Keratinocyte (primary cell): ENCODE measurements around the gene GPX4.

Experiments used
- EZH2 ChIP-seq: IDR thresholded peaks from one replicate; pipeline ENCODE4 v1.6.1; 2012; ENCODE audit warnings: inconsistent platforms, mild to moderate bottlenecking, low read length, moderate library complexity
- TF ChIP-seq, protein P1 (sequence below), 3 experiments: IDR thresholded peaks in 1 of 3; conservative IDR thresholded peaks in 1 of 3; optimal IDR thresholded peaks in 1 of 3; 2 replicates in 2 of 3; 3 replicates in 1 of 3; pipeline versions ENCODE3 to v1.5.1; 2011; ENCODE audit warnings: low read length in 3 of 3, mild to moderate bottlenecking in 3 of 3, moderate library complexity in 2 of 3, control low read depth in 1 of 3, inconsistent platforms in 1 of 3; ENCODE audit not compliant: insufficient read depth in 2 of 3; ENCODE audit errors: extremely low read depth in 1 of 3

DNA sequence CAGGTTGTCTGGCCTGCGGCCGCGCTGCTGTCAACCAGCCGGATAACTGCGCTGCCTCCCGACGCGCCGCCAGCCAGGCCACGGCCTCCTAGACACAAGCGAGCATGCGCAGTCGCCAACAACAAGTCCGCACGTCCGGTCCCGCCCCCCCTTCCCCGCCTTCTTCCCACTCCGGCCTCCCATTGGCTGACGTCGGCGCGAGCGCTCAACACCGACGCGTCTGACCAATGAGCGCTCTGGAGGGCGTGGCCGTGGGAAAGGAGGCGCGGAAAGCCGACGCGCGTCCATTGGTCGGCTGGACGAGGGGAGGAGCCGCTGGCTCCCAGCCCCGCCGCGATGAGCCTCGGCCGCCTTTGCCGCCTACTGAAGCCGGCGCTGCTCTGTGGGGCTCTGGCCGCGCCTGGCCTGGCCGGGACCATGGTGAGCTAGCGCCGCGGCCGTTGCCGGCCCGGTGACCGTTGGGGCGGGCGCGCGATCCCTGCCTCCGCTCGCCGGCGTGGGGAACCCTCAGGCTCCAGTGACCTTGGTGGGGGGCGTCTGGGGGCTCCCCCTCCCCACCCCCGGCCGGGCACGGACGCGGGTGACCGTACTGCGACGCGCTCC, at the start of gene GPX4:
- TF ChIP-seq EZH2: no peak
- TF ChIP-seq, protein P1, sequence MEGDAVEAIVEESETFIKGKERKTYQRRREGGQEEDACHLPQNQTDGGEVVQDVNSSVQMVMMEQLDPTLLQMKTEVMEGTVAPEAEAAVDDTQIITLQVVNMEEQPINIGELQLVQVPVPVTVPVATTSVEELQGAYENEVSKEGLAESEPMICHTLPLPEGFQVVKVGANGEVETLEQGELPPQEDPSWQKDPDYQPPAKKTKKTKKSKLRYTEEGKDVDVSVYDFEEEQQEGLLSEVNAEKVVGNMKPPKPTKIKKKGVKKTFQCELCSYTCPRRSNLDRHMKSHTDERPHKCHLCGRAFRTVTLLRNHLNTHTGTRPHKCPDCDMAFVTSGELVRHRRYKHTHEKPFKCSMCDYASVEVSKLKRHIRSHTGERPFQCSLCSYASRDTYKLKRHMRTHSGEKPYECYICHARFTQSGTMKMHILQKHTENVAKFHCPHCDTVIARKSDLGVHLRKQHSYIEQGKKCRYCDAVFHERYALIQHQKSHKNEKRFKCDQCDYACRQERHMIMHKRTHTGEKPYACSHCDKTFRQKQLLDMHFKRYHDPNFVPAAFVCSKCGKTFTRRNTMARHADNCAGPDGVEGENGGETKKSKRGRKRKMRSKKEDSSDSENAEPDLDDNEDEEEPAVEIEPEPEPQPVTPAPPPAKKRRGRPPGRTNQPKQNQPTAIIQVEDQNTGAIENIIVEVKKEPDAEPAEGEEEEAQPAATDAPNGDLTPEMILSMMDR (optimal IDR thresholded peaks at IDR 0.05 in 1 of 3, IDR thresholded peaks at IDR 0.05 in 1 of 3, conservative IDR thresholded peaks at IDR 0.05 in 1 of 3; ENCODE audit: extremely low read depth in 1 of 3, insufficient read depth in 2 of 3, low read length in 3 of 3): no peak
